ENCODE data around the gene SMIM7.
"Not testable (repeated sequence)": the region's sequence is repeated elsewhere in the genome, so short reads cannot be mapped to it uniquely, and the experiment has no call there.

SMIM7 gene

GRCh38 chr19:16659832-16660708 is at the start of gene SMIM7:
TSS of gene SMIM7 (minus strand) at chr19:16660144. CDS start at chr19:16660110, 34 bp downstream.
- DNase-seq: peak; percentile 98

GRCh38 chr19:16703677-16704076 is 43.7 kb upstream of the SMIM7 start:
- DNase-seq: no peak

GRCh38 chr19:16702123-16702522 is 42.2 kb upstream of the SMIM7 start:
- peak; percentile 36 for DNase-seq

- no peak for DNase-seq
Observed at GRCh38 chr19:16698914-16699313, 39.0 kb upstream of the SMIM7 start.

GRCh38 chr19:16688084-16688483 is 28.1 kb upstream of the SMIM7 start:
- DNase-seq: no peak

- DNase-seq: no peak
Observed at GRCh38 chr19:16684216-16684615, 24.3 kb upstream of the SMIM7 start.

- no peak for DNase-seq
Observed at GRCh38 chr19:16682539-16682938, 22.6 kb upstream of the SMIM7 start.

GRCh38 chr19:16679811-16680210 is 19.9 kb upstream of the SMIM7 start:
- DNase-seq: no peak

- no peak for DNase-seq
Observed at GRCh38 chr19:16678498-16678897, 18.6 kb upstream of the SMIM7 start.

GRCh38 chr19:16677055-16677454 is 17.1 kb upstream of the SMIM7 start:
- DNase-seq: peak; percentile 76

GRCh38 chr19:16676101-16676798 is 16.3 kb upstream of the SMIM7 start:
- peak; percentile 38 for DNase-seq

- not testable (repeated sequence) for DNase-seq
Observed at GRCh38 chr19:16673839-16674238, 13.9 kb upstream of the SMIM7 start.

GRCh38 chr19:16673231-16673630 is 13.3 kb upstream of the SMIM7 start:
- DNase-seq: peak; percentile 46

- DNase-seq: no peak
Observed at GRCh38 chr19:16671652-16672274, 11.8 kb upstream of the SMIM7 start.

- no peak for DNase-seq
Observed at GRCh38 chr19:16670291-16670690, 10.3 kb upstream of the SMIM7 start.

- DNase-seq: not testable (repeated sequence)
Observed at GRCh38 chr19:16668702-16669101, 8.8 kb upstream of the SMIM7 start.

GRCh38 chr19:16668176-16668575 is 8.2 kb upstream of the SMIM7 start:
- peak; percentile 17 for DNase-seq

GRCh38 chr19:16661480-16662034 is 1.6 kb upstream of the SMIM7 start:
- DNase-seq: no peak

- DNase-seq: no peak
Observed at GRCh38 chr19:16660763-16661479, 977 bp upstream of the SMIM7 start, which contains the start of gene TMEM38A. TSS of gene TMEM38A (plus strand) at chr19:16661139. CDS start at chr19:16661218, 79 bp downstream.

- DNase-seq: no peak
Observed at GRCh38 chr19:16659464-16659831, 496 bp downstream of the SMIM7 start.

GRCh38 chr19:16657384-16657783 is 2.6 kb downstream of the SMIM7 start:
- no peak for DNase-seq

GRCh38 chr19:16655727-16656126 is 4.2 kb downstream of the SMIM7 start:
- no peak for DNase-seq

- no peak for DNase-seq
Observed at GRCh38 chr19:16654627-16655026, 5.3 kb downstream of the SMIM7 start.
